HFF-Myc (cell line): Measurements from ENCODE around the gene MSI2.

Experiments
- DNase-seq: peaks from one replicate; pipeline ENCODE4 v3.0.0-alpha.2; 2011; ENCODE audit warnings: low read depth; ENCODE audit errors: extremely low read depth
- H3K4me3 ChIP-seq: replicated peaks from 2 replicates; pipeline ENCODE4 v1.5.1; 2011; ENCODE audit warnings: low read depth, mild to moderate bottlenecking, control low read depth, low read length
- TF ChIP-seq, protein P1 (sequence below): IDR thresholded peaks from 2 replicates; pipeline ENCODE4 v1.5.1; 2012; ENCODE audit warnings: mild to moderate bottlenecking, low read depth, low read length, control low read depth; ENCODE audit errors: missing control alignments

MSI2 gene

DNA sequence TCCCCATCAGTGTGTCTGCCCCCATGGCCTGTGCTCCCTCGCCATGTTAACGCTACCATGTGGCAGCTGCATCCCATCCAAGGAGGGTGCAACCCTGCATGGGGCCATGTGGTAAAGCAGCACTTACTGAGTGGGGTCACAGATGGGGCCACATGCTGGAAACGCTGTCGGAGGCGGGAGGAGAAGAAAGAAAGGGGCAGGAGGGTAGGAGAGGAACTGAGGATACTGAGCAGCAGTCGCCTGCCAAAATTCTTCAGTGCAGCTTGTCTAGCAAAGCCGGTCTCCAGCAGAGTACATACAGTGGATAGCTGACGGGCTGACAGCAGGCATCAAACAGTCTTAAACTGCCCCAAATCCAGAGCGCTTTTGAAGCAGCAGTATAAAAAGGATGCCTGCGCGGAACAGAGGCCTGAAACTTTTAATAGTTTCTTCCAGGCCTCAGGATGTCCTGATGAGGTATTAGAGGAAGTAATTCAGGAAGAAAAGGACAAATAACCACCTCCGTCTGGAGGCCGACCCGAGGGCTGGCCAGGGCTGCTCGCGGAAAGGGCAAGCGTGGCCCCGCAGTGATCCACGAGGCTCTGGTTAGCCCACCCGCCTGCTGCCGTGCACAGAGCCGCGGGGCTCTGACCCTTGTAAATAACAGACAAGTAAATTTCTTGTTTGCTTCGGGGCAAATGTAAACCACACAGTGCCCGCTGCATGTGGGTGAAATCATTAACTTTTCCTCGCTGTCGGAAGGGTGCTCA, 339.8 kb downstream of the MSI2 start:
- TF ChIP-seq, protein P1, sequence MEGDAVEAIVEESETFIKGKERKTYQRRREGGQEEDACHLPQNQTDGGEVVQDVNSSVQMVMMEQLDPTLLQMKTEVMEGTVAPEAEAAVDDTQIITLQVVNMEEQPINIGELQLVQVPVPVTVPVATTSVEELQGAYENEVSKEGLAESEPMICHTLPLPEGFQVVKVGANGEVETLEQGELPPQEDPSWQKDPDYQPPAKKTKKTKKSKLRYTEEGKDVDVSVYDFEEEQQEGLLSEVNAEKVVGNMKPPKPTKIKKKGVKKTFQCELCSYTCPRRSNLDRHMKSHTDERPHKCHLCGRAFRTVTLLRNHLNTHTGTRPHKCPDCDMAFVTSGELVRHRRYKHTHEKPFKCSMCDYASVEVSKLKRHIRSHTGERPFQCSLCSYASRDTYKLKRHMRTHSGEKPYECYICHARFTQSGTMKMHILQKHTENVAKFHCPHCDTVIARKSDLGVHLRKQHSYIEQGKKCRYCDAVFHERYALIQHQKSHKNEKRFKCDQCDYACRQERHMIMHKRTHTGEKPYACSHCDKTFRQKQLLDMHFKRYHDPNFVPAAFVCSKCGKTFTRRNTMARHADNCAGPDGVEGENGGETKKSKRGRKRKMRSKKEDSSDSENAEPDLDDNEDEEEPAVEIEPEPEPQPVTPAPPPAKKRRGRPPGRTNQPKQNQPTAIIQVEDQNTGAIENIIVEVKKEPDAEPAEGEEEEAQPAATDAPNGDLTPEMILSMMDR, result no peak
- no peak for DNase-seq
- no peak overlapping the region for H3K4me3 ChIP-seq

DNA sequence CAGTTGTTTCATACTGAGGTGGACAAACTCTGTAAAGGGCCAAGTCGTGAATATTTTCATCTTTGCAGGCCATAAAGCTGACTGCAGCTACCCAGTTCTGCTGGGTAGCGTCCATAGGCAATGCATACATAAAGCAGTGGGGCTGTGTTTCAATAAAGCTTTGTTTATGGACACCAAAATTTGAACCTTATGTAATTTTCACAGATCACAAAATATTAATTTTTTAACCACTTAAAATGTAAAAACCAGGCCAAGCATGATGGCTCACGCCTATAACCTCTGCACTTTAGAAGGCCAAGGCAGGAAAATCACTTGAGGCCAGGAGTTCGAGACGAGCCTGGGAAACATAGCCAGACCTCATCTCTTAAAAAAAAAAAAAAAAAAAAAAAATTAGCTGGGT, 340.8 kb downstream of the MSI2 start:
- TF ChIP-seq, protein P1, result no peak
- no peak overlapping the region for H3K4me3 ChIP-seq
- no peak for DNase-seq

DNA sequence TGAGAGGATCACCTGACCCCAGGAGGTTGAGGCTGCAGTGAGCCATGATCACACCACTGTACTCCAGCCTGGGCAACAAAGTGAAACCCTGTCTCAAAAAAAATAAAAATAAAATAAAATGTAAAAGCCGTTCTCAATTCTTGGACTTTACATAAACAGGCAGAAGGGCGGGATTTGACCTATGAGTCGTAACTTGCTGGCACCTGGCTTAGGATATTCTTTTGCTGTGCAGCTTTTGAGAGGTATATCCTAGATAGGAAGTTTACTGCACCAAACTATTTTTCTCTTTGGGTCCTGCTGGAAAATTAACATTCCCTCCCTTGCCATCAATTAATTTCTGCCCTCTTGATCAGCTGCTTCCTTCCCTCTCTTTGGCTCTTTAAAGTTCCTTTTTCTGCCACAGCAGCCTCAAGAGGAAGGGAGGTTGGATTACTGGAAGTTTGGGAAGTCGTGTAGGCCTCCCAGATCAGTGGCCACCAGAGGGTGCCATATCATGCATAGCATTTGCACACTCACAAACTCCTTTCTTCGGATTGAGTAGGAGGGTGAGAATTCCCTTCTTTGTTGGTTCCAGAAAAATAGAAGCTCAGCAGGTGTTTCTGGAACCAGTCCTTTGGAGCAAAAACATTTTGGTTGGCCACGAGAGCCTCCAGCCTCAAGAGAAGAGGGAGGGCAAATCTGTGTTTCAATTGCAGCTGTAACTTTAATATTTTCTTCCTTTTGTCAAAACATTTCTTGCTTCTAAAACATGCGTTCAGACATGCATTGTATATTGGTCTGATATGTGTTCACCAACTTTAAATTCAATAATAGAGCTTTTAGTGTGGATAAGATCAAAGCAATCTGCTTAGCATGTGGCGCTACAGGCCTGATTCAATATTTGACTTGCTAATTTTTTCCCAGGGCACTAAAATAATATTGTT, 341.5 kb downstream of the MSI2 start:
- peak; percentile 49 for DNase-seq
- no peak overlapping the region for H3K4me3 ChIP-seq
- TF ChIP-seq, protein P1, result peak; percentile 94

DNA sequence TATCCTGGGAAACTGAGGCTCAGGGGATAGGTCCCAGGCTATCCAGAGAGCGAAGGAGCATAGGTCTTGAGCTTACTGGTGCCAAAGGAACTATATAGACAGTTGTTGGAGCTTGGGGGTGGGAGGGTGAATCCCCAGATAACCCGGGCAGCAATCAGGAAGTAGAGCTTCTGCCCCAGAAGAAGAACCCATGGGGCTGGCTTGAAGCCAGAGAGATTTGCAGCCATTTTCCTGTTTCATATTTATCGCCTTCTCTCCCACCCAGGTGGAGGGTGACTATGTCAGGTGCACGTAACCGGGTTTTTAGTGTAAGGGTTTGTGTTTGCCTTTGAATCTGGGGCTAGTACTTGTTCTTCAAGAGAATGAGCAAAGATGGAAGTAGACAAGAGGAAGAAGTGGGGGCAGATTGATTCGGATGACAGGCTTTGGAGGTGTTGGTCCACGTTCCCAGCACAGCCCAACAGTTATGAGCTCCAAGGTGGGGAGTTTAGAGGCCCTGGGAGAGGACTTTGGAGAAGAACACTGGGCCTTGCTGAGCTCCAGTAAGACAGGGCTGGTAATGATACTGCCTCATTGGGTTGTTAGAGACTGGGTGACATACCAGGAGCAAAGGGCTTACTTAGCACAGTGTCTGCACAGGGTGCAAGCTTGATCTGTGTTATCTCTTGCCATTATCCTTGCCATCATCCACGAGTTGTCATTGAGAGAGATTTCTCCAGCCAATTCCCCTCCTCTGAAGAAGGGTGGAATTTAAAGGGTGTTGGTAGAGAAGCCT, 343.1 kb downstream of the MSI2 start:
- TF ChIP-seq, protein P1, result no peak
- DNase-seq, result no peak
- no peak overlapping the region for H3K4me3 ChIP-seq

DNA sequence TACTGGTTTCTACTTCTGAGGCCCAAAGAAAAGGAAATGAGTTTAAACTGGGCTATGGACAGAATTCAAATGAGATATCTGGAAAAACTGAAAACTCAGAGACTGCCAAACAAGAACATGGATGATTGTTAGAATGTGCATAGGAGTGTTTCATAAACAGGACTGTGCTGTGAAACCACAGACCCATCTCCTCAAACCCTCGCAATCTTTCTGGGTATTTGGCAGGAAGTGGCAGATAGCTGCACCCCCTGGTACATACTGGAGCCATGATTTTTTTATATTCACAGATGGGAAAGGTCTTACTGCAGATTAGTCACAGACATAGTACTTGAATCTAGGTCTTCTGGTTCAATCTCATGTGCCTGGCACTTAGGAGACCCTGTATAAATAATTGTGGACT, 343.8 kb downstream of the MSI2 start:
- no peak for DNase-seq
- no peak overlapping the region for H3K4me3 ChIP-seq

DNA sequence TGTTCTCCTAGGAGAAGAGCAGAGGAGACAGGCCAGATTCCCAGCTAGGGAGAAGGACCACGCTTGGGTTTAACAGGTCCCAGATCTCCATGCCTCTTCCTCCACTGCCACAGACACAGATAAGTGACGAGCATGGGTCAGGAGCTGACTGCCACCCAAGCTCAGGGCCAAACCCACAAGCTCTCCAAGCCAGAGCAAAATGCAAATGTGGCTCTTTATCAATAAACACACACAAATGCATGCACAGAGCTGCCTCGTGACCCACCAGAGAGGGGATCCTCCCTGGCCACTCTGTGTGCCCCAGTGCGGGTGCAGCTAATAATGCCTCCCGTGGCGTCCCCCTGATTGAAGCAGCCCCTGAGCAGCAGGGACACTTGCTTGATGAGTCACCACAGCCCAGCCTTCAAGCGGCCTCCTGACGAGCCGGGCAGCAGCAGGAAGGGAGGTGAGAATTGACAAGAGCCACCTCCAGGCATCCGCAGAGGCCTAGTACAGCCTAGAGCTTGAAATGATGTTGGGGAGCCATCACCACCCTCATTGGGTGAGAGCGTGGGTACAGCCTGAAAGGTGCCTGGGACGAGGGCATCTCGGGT, 344.9 kb downstream of the MSI2 start:
- TF ChIP-seq, protein P1, result no peak
- DNase-seq, result no peak
- H3K4me3 ChIP-seq, result no peak overlapping the region

More for the DNA sequence above, 343.8 kb downstream of the MSI2 start:
- TF ChIP-seq, protein P1, result no peak
